Fibroblast of pulmonary artery (primary cell): Measurements from ENCODE around the gene TMC8.

Source experiments
- DNase-seq: peaks from one replicate; pipeline ENCODE4 v3.0.0-alpha.2; 2010; ENCODE audit warnings: low read depth
- H3K4me3 ChIP-seq: replicated peaks from 2 replicates; pipeline ENCODE4 v1.5.1; 2011; ENCODE audit warnings: low read depth, mild to moderate bottlenecking, control low read depth, low read length, moderate library complexity
- TF ChIP-seq, protein P1 (sequence below): IDR thresholded peaks from 2 replicates; pipeline ENCODE4 v1.5.1; 2011; ENCODE audit warnings: mild to moderate bottlenecking, control low read depth, low read length, inconsistent platforms; ENCODE audit errors: missing control alignments

TMC8 gene

DNA sequence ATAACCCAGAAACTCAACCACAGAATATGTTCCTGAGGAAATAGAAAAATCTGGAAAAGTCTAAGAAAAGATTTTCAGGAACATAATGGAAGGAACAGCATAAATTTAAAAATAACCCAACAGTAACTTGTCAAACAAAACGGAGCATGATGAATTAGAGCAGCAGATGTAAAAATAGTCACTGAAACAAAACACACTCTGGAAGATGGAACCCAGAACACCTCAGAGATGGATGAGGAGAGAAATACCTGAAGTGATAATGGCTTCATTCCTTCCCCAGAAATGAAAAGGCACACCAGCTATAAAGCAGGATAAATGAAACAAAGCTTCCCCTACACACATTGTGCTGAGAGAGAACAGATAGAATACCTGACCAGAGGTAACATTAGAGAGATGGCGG is 49.9 kb downstream of the TMC8 start:
- no peak overlapping the region for H3K4me3 ChIP-seq
- TF ChIP-seq, protein P1, sequence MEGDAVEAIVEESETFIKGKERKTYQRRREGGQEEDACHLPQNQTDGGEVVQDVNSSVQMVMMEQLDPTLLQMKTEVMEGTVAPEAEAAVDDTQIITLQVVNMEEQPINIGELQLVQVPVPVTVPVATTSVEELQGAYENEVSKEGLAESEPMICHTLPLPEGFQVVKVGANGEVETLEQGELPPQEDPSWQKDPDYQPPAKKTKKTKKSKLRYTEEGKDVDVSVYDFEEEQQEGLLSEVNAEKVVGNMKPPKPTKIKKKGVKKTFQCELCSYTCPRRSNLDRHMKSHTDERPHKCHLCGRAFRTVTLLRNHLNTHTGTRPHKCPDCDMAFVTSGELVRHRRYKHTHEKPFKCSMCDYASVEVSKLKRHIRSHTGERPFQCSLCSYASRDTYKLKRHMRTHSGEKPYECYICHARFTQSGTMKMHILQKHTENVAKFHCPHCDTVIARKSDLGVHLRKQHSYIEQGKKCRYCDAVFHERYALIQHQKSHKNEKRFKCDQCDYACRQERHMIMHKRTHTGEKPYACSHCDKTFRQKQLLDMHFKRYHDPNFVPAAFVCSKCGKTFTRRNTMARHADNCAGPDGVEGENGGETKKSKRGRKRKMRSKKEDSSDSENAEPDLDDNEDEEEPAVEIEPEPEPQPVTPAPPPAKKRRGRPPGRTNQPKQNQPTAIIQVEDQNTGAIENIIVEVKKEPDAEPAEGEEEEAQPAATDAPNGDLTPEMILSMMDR: no peak
- no peak for DNase-seq

DNA sequence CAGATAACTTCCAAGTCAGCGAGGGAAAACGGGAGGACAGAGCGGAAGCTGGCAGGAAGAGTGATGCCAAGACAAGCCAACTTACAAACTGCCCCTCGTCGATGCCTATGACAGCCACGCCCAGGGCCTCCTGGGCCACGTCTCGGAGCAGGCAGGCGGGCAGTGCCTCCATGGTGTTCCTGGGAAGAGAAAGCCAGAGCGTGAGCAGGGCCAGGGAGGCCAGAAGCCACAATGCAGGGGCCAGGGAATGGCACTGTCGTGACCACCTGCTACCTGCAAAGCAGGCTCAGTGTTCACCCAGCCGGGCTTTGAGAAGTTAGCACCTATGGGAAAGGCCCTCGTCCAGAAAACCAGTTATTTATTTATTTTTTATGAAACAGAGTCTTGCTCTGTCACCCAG is 51.9 kb downstream of the TMC8 start:
- no peak overlapping the region for H3K4me3 ChIP-seq
- TF ChIP-seq, protein P1: no peak
- DNase-seq: no peak

GRCh38 chr17:78183916-78184315 is 53.3 kb downstream of the TMC8 start:
- TF ChIP-seq, protein P1: no peak
- no peak overlapping the region for H3K4me3 ChIP-seq
- no peak for DNase-seq

- TF ChIP-seq, protein P1: no peak
- H3K4me3 ChIP-seq: no peak overlapping the region
- DNase-seq: no peak
Observed at GRCh38 chr17:78184351-78184750, 53.8 kb downstream of the TMC8 start.

- TF ChIP-seq, protein P1: no peak
- DNase-seq: no peak
- H3K4me3 ChIP-seq: no peak overlapping the region
Observed at GRCh38 chr17:78184868-78185267, 54.3 kb downstream of the TMC8 start.

GRCh38 chr17:78185981-78186691 is 55.6 kb downstream of the TMC8 start:
- DNase-seq: no peak
- peak overlapping the region; percentile 68 for H3K4me3 ChIP-seq
- TF ChIP-seq, protein P1: no peak
